Kidney (tissue), 14 donors: ENCODE results near the gene SAMD4A. TPM values are rescaled to one million over a fixed set of nuclear protein-coding genes. Genes with fewer than 3 reads are reported as not detected.
"Not testable (repeated sequence)": the region's sequence is repeated elsewhere in the genome, so short reads cannot be mapped to it uniquely, and the experiment has no call there.

Experiments used
- DNase-seq, 5 donors: peaks; one replicate each; pipeline ENCODE4 v3.0.0-alpha.2; 2013 to 2020
- FAIRE-seq: peaks from 2 replicates; lab custom pipeline; 2012; peaks lifted over from hg19 to GRCh38; lab: Jason Lieb, UNC
- H3K27ac ChIP-seq, 2 donors: one replicate each; pipeline ENCODE4 v1.7.0; 2013; ENCODE audit warnings: low read depth in 2 of 2, low read length in 2 of 2, inconsistent platforms in 1 of 2
- H3K27me3 ChIP-seq: one replicate; pipeline ENCODE4 v1.7.1; 2013; ENCODE audit warnings: low read length, inconsistent platforms; ENCODE audit not compliant: control insufficient read depth, insufficient read depth
- H3K36me3 ChIP-seq, 3 donors: one replicate each; pipeline versions ENCODE4 v1.7.0 to v1.7.1; 2013; ENCODE audit warnings: low read length in 3 of 3, control low read depth in 1 of 3, inconsistent platforms in 1 of 3; ENCODE audit not compliant: insufficient read depth in 3 of 3, control insufficient read depth in 2 of 3
- H3K4me1 ChIP-seq, 3 donors: one replicate each; pipeline versions ENCODE4 v1.7.0 to v1.7.1; 2013; ENCODE audit warnings: low read length in 3 of 3, inconsistent platforms in 1 of 3, low read depth in 1 of 3; ENCODE audit not compliant: control insufficient read depth in 2 of 3, insufficient read depth in 2 of 3
- H3K4me3 ChIP-seq, 3 donors: one replicate each; pipeline versions ENCODE4 v1.7.0 to v1.8.1; 2013; ENCODE audit warnings: low read length in 3 of 3, control low read depth in 1 of 3, inconsistent platforms in 1 of 3
- H3K9ac ChIP-seq, 3 donors: one replicate each; pipeline versions ENCODE4 v1.7.0 to v1.7.1; 2013; ENCODE audit warnings: low read length in 3 of 3, control low read depth in 1 of 3, inconsistent platforms in 1 of 3
- H3K9me3 ChIP-seq, 3 donors: one replicate each; pipeline versions ENCODE4 v1.7.0 to v1.7.1; 2013; ENCODE audit warnings: low read length in 3 of 3, control low read depth in 1 of 3, inconsistent platforms in 1 of 3; ENCODE audit not compliant: control insufficient read depth in 2 of 3, insufficient read depth in 1 of 3
- intact Hi-C: fragments of 100-400 bp; cut with DNase I; formaldehyde crosslinking; loops from one replicate; pipeline ENCODE4 v1.11.1; 2022
- polyA plus RNA-seq: library from polyadenylated mRNA; stranded (reverse); fragments of 350-450 nt; fragmentation: Illumina TruSeq; extraction: RNeasy Lipid Tissue Mini Kit (QIAGEN cat#74804); gene quantifications from one replicate; pipeline ENCODE4 v1.2.3, GENCODE V29; 2014; ENCODE audit warnings: low read depth, low replicate concordance; ENCODE audit not compliant: insufficient read depth
- total RNA-seq: library from RNA; stranded (reverse); fragmentation: NEBNext Ultra II Directional; extraction: Animal tissue kit (Norgen Biotek cat#: 25700); gene quantifications from one replicate; pipeline ENCODE4 v1.2.1, GENCODE V29; 2021
- TF ChIP-seq, protein P1 (sequence below): IDR thresholded peaks from 3 replicates; pipeline ENCODE4 v1.5.1; 2012; ENCODE audit warnings: mild to moderate bottlenecking, moderate library complexity, borderline replicate concordance; ENCODE audit not compliant: insufficient read depth; ENCODE audit errors: extremely low read depth
- donor health status: control.
- donor health status: control.
- donor health status: control.
- donor health status: control.
- donor health status: control.
- donor health status: DM: yes; HTN: yes; CAD: no.
- donor health status: Normal renal cell carcinoma (clear cell type).

The SAMD4A gene
- total and polyA plus RNA-seq, 2 donors from 2014 or later = 7.4 to 46.5 TPM

- Histone ChIP-seq H3K4me3 (no peak overlapping the region), H3K9ac (no peak overlapping the region), H3K27ac (no peak overlapping the region), H3K27me3 (no peaks in the 10 kb centered on the region), H3K36me3 (no peaks in the 10 kb centered on the region), H3K4me1 (no peaks in the 10 kb centered on the region), H3K9me3 (peaks cover 0 to 5% (median 0%) of the 10 kb centered on the region in 3 donors)
- intact Hi-C loops = no loop called here
- DNase-seq (peak in 1 of 5 donors; percentile 13), FAIRE-seq (no peak)
- TF ChIP-seq, protein P1, sequence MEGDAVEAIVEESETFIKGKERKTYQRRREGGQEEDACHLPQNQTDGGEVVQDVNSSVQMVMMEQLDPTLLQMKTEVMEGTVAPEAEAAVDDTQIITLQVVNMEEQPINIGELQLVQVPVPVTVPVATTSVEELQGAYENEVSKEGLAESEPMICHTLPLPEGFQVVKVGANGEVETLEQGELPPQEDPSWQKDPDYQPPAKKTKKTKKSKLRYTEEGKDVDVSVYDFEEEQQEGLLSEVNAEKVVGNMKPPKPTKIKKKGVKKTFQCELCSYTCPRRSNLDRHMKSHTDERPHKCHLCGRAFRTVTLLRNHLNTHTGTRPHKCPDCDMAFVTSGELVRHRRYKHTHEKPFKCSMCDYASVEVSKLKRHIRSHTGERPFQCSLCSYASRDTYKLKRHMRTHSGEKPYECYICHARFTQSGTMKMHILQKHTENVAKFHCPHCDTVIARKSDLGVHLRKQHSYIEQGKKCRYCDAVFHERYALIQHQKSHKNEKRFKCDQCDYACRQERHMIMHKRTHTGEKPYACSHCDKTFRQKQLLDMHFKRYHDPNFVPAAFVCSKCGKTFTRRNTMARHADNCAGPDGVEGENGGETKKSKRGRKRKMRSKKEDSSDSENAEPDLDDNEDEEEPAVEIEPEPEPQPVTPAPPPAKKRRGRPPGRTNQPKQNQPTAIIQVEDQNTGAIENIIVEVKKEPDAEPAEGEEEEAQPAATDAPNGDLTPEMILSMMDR = no peak
These were observed 231.1 kb downstream of the SAMD4A start for GRCh38 chr14:54797986-54798385.

DNA sequence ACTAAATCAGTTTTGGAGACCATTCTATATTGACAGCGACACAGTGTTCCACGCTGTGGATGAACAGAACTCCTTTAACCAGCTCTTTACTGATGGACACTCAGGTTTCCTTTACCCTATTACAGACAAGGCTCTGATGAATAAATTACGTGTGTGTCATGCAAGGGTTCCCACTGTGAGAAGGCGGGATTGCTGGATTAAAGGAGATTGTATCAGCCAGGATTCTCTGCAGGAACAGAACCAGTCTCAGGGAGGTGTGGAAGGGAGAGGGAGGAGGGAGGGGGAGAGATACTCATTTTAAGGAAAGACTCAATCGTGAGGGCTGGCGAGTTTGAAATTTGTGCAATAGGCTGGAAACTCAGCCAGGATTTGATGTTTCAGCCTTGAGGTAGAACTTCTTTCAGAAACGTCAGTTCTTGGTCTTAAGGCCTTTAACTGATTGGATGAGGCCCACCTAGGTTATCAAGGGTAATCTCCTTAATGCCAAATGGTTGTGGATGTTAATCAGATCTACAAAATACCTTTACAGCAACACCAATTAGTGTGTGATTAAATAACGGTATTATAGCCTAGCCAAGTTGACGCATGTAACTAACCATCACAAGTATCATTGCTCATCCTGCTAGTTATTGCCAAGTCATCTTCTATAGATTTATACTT, 231.7 kb downstream of the SAMD4A start:
- no peak for FAIRE-seq
- Histone ChIP-seq H3K27me3 (no peaks in the 10 kb centered on the region), H3K4me3 (no peak overlapping the region), H3K4me1 (no peaks in the 10 kb centered on the region), H3K9ac (no peak overlapping the region), H3K9me3 (peaks cover 0 to 5% (median 0%) of the 10 kb centered on the region in 3 donors), H3K27ac (no peak overlapping the region), H3K36me3 (no peaks in the 10 kb centered on the region)
- TF ChIP-seq, protein P1 = no peak
- intact Hi-C loops = no loop called here
- DNase-seq = no peak

- H3K27me3 ChIP-seq, H3K4me1 ChIP-seq, H3K9ac ChIP-seq, H3K4me3 ChIP-seq, FAIRE-seq, H3K27ac ChIP-seq, intact Hi-C loops, DNase-seq, H3K9me3 ChIP-seq, H3K36me3 ChIP-seq: not testable (repeated sequence)
These were observed 234.6 kb downstream of the SAMD4A start for GRCh38 chr14:54801482-54801881.

- TF ChIP-seq, protein P1 = no peak
- no peak for FAIRE-seq
- H3K4me3 ChIP-seq = no peak overlapping the region
- H3K36me3 ChIP-seq = no peaks in the 10 kb centered on the region
- no peaks in the 10 kb centered on the region for H3K27me3 ChIP-seq
- intact Hi-C loops = no loop called here
- no peak overlapping the region for H3K9ac ChIP-seq
- no peaks in the 10 kb centered on the region for H3K9me3 ChIP-seq
- no peak overlapping the region for H3K27ac ChIP-seq
- DNase-seq = peak in 3 of 5 donors; percentile 39 to 62 (median 59)
- no peaks in the 10 kb centered on the region for H3K4me1 ChIP-seq
These were observed 236.5 kb downstream of the SAMD4A start for GRCh38 chr14:54803396-54803795.
